Measurements from ENCODE around the gene C1QTNF6. TPM values are rescaled to one million over a fixed set of nuclear protein-coding genes. Genes with fewer than 3 reads are reported as not detected.

C1QTNF6 gene
- total RNA-seq, 1 donor from 2014 or later = 7.8 TPM

DNA sequence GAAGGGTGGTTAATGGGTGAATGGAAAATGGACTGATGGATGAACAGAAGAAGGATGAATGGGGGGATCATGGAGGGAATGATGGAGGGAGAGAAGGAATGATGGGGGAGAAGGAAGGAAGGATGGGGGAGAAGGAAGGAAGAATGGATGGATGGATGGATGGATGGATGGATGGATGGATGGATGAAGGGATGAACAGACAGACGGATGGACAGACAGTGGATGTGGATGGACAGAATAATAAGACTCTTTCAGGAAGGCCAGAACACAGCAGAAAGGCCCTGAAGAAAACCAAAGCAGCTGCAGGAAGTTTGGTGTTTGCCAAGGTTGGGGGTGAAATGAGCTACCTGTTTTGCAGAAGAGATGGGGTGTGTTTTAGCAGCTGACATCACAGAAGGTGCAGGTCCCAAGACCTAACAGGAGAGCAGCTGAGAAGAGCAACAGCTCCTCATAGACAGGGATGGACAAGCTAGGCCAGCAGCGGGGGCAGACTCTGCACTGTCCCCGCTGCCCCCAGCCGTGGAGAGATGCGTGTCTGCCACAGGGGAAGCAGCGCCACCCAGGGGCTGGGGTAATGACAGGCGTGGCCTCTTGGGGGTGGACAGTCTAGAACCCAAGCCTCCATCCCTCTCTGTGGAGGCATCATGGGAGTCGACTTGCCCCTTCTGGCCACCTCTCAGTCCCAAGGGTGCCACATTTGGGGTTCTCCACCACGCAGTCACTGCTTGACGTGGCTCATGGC is 17.9 kb downstream of the C1QTNF6 start:
- ATAC-seq (no peak), DNase-seq (ENCODE audit: low spot score) (peak; percentile 60)
- intact Hi-C loops (cut with DNase I) = loop anchor here (2.0 kb wide), 1 partner anchor 29 kb away; no protein-coding TSS in a partner anchor

DNA sequence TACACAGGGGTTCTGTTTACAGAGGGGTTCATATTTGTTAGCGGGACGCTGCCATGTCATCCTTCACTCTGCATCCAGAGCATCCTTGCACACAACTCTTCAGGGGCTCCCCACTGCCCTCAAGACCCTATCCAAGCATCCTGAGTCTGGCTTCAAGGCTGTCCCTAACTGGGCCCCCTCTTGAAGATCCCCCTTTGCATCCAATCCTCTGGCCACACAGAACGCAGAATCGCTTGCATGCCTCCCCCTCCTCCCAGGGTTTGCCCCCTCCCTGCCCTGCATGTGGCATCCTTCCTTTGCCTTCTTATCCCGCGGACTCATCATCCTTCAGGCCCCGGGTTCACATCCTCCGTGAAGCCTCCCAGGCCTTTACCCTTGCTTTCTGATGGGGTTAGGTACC is 18.6 kb downstream of the C1QTNF6 start:
- no peak for ATAC-seq
- DNase-seq (ENCODE audit: low spot score) = peak; percentile 51
- intact Hi-C loops (cut with DNase I) = loop anchor here (2.0 kb wide), 1 partner anchor 29 kb away; no protein-coding TSS in a partner anchor

DNA sequence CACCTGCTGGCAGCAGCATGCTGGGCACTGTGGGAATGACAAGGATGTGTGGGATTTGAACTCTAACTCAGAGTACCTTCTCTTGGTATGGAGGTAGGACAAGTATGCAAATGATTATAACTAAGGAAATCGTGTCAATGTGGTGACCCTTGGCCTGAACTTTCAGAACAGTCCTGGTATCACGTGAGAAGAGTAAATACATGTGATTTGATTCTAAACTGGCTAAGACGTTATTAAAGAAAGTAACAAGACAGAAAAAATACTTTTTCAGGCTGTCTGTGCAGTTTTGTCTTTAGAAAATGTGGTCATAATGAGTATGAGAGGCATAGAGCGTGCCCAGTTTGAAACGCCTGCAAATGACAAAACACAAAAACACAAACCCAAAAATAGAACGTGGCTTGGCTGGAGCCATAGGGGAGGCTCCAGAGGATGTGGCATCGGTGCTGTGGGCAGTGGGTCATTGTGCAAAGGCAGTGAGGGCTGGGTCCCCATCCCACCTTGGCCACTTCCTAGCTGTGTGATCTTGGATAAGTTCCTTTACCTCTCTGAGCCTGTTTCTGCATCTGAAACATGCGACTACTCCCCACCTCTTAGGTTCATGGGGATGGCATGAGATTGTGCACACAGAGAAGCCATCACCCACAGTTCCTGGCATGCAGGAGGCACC is 19.9 kb downstream of the C1QTNF6 start:
- no peak for ATAC-seq
- intact Hi-C loops (cut with DNase I) = loop anchor here (2.0 kb wide), 1 partner anchor 31 kb away; no protein-coding TSS in a partner anchor
- DNase-seq (ENCODE audit: low spot score) = peak; percentile 28

DNA sequence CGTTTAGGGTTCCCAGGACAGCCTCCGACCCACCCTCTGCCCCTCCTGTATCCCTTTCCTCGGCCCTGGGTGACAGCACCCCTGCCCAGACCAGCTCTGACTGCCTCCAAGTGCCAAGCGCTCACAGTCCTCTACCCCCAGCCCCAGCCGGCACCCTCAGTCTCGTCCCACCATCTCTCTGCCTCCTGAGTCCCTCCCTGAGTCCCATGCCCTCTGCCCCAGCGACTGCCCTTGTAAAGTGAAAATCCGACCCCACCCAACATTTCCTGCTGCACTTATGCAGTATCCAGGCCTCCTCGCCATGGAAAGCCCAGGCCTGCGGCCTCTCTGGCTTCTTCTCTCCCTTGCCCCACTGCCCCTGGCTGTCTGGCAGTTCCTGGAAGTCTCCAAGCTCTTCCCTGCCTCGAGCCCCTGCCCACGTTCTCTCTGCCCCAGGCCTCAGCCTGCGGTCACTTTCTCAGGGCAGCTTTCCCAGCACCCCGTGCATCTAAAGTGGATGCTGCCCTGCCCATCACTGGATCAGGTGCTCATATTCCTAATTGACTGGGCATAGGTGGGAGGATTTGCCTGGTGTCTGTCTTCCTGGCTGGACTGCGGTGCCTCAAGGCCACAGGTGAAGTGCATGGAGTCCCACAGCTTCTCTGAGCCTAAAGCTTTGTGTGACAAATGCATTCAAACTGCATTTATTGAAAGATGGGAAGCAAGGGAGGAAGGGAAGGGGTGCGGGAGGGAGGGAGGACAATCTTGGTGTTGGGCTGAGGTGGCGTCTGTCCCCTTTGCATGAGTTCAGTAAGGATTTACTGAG is 20.7 kb downstream of the C1QTNF6 start:
- intact Hi-C loops (cut with DNase I) = no loop called here
- DNase-seq (ENCODE audit: low spot score) (peak; percentile 53), ATAC-seq (no peak)

DNA sequence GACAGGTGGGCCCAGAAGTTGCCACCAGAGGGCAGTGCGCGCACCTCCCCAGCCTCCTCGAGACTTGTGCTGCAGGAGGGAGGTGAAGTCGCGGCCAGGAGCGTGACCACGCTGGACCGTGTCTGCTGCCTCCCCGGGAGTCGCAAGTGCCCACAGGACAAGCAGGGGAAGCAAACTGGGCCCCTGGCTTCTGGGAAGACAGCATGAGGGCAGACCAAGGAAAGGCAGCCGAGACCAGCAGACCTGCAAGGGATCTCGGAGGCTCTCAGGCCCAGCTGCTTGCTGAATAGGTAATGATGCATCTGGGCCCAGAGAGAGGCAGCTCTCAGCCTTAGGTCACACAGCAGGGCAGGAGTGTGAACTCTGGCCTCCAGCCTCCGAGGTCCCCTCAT is 21.4 kb downstream of the C1QTNF6 start:
- ATAC-seq (peak; percentile 92), DNase-seq (ENCODE audit: low spot score) (peak; percentile 91)
- intact Hi-C loops (cut with DNase I) = no loop called here

DNA sequence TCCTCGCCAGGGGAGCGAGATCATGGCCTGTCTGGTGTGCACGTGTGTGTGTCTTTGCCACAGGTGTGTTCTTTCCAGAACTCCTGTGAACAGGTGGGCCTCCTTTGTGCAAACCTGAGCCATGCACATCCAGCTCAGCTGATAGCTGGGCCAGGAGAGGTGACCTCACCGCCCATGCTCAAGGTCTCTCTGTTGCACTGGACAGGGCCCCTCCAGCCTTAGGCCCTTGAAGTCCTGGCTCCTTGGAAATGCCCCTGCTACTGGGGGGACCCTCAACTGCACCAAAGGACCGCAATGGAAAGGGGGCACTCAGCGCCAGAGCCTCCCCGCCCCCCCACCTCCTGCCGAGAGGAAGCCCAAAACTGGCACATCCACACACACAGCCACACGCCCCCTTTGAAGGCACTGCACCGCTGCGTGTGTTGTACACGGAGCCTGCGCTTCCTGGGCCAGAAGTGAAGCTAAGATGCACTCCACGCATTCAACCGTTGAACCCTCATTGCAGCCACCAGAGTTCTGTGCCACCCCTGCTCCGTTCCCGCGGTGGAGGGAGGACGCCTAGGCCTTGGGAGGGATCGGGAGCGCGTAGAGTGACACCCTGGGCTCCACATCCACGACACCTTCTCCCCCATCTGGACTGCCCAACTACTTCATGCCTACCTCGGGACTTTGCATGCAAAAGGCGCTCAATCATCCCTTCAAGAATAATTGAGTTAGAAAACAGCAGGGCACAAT is 21.9 kb downstream of the C1QTNF6 start:
- intact Hi-C loops (cut with DNase I) = no loop called here
- peak; percentile 14 for ATAC-seq
- DNase-seq (ENCODE audit: low spot score) = no peak

DNA sequence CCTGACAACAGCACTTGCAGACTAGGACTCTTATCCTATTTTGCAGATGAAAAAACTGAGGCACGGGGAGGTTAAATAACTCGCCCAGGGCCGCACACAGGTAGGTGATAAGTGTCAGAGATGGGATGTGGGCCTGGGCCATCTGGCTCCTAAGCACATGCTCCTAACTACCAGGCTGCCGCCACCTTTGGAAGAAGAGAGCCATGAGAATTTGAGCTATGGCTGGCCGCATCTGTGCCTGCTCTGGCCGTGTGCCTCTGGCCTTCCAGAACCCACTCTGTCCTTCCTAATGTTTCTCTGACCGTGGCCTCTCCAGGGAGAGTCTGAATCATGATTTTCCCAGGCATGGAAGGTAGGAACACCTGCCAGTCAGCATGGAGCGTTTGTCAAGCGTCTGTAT is 23.0 kb downstream of the C1QTNF6 start:
- intact Hi-C loops (cut with DNase I) = no loop called here
- ATAC-seq (no peak), DNase-seq (ENCODE audit: low spot score) (no peak)

DNA sequence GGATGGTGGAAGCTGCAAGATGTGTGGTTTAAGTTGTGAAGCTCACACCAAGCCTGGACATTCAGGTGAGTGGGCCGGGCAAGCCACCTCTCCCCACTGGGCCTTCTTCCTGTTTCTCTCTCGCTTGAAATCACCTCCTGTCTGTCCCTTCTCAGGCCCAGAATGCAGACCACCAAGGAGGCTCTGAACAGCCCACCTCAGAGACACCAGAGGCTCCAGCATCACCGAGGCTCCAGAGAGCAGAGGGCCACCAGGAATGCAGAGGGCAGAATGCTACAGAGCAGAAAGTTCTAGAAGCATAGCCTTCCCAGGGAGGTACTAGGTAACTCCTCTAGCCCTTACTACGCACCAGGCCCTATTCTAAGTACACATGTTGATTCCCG is 23.6 kb downstream of the C1QTNF6 start:
- ATAC-seq (no peak), DNase-seq (ENCODE audit: low spot score) (no peak)
- intact Hi-C loops (cut with DNase I) = loop anchor here (5.0 kb wide), 1 partner anchor 43 kb away; no protein-coding TSS in a partner anchor

DNA sequence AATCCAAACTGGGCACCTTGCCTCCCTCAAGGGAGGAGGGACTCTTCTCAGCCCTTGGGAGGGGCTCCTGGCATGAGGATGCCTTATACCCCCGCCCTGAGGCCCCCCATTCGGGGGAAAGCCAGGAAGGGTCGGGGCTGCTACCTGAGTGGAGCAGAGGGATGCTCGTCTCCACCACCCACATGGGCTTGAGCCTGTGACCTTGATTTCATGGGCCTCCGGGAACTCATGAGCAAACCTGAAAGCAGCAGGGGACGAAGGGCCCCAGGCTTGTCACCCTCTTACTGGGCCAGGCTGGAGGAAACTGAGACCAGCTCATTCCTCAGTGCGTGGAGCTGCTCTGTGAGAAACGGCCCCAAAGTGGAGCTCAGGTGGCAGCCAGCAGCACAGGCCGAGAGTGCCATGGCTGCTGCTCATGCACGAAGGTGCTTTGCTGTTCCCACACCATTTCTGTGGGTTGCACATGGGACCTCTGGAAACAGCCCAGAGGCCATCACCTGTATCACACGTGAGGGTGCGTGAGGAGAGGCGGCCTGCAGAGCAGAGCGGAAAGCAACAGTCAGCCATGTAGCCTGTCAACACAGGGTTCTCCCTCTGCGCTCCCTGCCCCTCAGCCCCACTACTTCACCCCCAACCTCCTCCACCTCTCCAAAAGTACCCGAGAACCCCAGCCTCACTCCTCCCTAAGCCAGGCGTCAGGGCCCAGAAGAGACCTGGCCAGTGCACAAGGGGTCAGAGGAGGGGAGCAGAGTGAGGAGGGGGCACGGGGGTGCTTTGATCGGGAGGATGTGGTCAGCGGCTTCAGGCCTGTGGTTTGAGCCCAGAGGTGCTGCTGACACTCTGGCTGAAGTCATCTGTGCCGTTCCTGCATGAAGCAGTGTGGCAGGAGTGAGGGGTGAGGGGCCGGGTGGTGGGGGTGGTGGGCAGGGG is 24.2 kb downstream of the C1QTNF6 start:
- ATAC-seq (no peak), DNase-seq (ENCODE audit: low spot score) (no peak)
- intact Hi-C loops (cut with DNase I) = loop anchor here (5.0 kb wide), 1 partner anchor 43 kb away; no protein-coding TSS in a partner anchor

DNA sequence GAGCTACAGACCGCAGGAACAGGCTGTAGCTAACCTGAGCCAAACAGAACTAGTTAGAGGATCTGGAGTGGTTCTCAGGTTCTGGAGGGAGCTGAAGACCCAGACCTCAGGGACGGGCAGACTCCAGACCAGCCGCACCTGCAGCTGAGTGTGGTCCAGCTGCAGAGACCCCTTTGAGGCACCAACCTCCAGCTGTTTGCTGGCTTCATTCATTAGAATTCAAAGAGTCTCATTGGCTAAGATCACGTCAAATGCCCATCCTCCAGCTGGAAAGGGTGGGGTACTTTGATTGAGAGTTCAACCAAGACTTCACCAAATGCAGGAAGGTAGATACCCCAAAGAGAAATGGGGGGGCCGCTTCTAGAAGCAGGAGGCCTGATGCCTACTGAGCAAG is 25.0 kb downstream of the C1QTNF6 start:
- ATAC-seq = no peak
- intact Hi-C loops (cut with DNase I) = loop anchor here (5.0 kb wide), 1 partner anchor 44 kb away; no protein-coding TSS in a partner anchor
- DNase-seq (ENCODE audit: low spot score) = no peak

DNA sequence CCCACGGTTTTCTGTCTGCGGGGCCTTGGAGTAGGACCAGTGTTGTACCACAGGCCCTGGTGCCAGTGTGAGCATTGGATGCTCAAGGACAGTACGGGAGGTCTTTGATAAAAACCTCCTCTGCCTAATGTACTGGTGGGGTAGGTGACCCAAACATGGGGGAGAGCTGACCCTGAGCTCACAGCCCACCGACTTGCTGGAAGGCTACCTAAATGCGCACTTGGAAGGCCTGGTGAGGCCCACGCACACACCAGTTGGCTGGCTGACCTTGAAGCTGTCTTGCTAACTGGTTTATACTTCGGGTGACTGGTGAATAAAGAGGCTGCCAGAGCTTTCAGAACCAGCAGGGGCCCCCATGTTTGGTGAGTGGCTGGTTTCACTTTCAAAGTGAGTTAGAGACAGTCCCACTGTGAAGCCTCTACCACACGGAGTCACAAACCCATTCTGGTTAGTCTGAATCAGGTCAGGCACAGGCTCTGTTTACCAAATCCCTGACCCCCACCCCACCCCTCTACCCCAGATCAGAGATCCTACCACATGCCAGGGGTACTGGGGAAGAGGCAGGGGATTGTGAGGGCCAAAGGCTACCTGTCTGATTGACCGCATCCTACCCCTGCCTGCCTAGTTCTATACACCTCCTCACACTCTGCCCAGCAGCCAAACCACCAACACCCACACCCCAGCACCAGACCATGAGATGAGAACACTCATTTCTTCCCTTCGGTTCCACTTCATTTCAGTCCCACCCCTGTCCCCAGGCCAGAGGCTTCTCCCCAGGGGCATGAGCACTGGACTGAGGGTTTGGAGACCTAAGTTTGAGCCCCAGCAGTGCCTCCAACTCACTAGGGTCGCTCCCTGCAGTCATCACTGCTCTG is 25.6 kb downstream of the C1QTNF6 start:
- DNase-seq (ENCODE audit: low spot score) (no peak), ATAC-seq (no peak)
- intact Hi-C loops (cut with DNase I) = loop anchor here (5.0 kb wide), 1 partner anchor 45 kb away; no protein-coding TSS in a partner anchor

DNA sequence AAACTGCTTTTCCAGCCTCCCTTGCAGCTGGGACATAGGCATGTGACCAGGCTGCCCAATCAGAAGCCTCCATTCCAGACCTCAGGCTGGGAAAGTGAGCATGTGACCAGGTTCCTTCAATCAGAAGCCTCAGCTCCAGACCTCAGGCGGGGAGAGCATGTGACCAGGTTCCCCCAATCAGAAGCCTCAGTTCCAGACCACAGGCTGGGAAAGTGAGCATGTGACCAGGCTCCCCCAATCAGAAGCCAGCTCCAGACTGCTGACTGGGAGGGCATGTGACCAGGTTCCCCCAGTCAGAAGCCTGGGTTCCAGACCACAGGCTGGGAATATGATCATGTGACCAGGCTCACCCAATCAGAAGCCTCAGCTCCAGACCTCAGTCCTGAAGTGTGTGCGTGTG is 26.6 kb downstream of the C1QTNF6 start:
- ATAC-seq = no peak
- DNase-seq (ENCODE audit: low spot score) = no peak
- intact Hi-C loops (cut with DNase I) = loop anchor here (5.0 kb wide), 1 partner anchor 46 kb away; no protein-coding TSS in a partner anchor

DNA sequence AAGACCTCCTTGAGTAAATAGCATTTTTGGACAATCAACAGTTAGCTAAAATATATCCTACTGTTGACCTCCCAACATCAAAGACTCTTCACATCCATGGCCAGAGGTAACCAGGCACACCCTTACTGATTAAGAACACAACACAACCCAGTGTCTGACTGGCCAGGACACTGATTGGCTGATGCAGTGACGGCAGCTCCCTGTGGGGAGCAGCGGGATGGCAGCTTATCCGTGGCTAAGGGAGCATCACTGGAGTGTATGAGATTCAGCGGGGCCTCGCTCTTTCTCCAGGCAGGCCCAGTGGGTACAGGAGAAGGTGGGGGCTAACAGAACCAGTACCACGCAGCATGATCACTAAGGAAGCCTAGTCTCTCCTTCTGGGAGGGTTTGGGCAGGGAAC is 28.0 kb downstream of the C1QTNF6 start:
- ATAC-seq = no peak
- intact Hi-C loops (cut with DNase I) = loop anchor here (5.0 kb wide), 1 partner anchor 47 kb away; no protein-coding TSS in a partner anchor
- DNase-seq (ENCODE audit: low spot score) = no peak

DNA sequence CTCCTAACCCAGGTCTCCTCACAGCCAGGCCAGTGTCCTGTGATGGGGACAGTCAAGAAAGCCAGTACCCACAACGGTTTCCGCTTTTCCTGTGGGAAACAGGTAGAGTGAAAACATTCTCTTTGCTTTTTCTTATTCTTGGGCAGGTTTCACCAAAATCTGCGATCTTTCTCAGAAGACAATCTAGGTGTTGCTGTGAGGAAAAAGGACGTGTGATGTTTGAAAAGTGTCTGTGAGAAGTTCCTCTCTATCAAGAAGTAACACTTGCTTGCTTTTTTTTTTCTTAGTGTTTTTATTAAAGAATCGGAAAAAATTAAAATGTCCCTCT is 29.1 kb downstream of the C1QTNF6 start:
- DNase-seq (ENCODE audit: low spot score) = no peak
- no peak for ATAC-seq
- intact Hi-C loops (cut with DNase I) = no loop called here

DNA sequence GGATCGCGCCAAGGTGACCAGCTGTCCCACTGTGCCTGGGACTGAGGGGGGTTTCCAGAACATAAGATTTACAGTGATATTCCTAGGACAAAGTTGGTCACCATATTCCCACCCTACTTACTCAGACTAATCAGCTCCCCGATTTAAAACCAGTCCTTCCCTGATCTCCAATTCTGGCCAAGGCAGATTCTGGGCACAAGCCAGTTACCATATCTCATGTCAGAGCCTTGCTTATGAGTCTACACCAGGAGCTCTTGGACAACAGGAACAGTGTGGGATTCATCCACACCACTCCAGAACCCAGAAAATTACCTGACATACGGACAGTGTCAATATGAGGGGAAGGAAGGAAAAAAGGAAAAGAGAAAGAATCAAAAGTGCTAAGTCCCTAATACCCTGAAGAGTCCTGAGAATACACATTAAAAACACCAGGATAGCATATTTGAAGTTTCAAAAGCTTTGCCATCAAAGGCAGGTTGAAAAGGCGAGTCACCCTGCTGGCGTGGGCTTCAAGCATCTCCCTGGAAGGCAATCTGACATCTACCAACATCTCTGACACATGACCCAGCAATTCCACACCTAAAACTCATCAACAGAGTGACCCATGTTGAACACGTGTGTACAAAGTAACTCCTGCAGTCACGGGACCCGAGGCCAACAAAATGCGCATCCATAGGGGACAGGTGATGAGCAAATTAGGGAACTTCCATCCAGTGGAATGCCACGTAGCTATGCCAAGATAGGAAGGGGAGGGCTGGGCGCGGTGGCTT is 30.3 kb downstream of the C1QTNF6 start:
- ATAC-seq = no peak
- intact Hi-C loops (cut with DNase I) = no loop called here
- no peak for DNase-seq (ENCODE audit: low spot score)

DNA sequence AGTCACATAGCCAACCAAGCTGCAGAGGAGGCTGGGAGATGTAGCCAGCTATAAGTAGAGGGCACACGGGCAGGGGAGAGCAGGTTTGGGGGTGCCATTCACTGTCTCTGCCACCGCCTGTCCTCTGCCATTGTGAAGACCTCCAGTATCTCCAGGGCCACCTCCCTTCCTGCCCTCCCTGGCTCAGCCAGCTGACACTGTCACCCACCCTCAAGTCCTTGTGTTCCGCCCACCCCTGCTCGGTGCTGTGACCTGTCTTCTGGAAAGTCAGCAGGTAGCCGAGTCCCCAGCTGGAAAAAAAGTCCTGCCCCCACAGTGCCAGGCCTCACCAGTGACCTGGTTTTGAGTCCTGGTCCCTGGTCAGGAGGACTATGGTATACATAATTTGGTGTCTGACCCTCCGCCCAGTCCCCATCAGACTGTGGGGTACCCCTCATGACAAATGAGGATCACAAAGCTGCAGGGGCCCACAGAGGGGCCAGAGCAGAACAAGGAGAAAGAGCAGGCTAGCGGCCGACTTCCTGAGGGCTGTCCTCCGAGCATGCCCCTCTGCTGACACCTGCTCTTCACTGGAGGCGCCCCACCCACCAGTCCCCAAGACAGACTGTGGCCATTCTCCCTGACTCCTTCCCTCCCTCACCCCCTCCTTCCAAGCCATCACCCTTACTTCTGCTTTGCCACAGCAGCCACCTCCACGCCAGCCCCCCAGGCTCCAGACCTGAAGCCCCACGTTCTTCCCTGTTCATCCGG is 31.2 kb downstream of the C1QTNF6 start:
- no peak for DNase-seq (ENCODE audit: low spot score)
- intact Hi-C loops (cut with DNase I) = no loop called here
- no peak for ATAC-seq

All from sciatic nerve (tissue), 2 donors.